Measurements from ENCODE around the gene NDST3. TPM values are rescaled to one million over a fixed set of nuclear protein-coding genes. Genes with fewer than 3 reads are reported as not detected.
A peak's percentile ranks its signal among the peaks of the same experiment; 100 is the strongest.

The NDST3 gene
- total RNA-seq, 4 donors from 2014 or later, result 0.13 TPM; not detected in 3

DNA sequence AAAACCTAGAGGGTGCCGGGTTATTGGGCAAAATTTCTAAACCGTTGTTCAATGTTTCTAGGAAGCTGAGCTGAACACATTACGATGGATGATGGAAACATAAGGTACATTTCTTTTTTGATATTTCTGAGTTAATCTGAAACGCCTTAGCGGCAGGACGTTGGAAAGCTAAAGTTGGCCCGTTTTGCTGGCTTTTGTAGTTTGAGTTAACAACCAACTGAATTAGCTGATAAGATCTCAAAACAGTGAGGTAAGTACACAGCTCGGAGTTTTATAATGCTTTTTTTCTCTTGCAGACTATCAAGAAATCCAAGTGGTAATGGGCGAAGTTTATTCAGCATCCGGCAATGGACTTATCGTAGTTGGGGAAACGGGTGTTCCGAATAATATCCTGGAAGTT lies 245.0 kb downstream of the NDST3 start:
- TF ChIP-seq POLR2A (IDR thresholded peaks at IDR 0.05) (no peak), POLR2AphosphoS5 (IDR thresholded peaks at IDR 0.05) (no peak), EP300 (IDR thresholded peaks at IDR 0.05) (no peak)
- TF ChIP-seq, protein P1, sequence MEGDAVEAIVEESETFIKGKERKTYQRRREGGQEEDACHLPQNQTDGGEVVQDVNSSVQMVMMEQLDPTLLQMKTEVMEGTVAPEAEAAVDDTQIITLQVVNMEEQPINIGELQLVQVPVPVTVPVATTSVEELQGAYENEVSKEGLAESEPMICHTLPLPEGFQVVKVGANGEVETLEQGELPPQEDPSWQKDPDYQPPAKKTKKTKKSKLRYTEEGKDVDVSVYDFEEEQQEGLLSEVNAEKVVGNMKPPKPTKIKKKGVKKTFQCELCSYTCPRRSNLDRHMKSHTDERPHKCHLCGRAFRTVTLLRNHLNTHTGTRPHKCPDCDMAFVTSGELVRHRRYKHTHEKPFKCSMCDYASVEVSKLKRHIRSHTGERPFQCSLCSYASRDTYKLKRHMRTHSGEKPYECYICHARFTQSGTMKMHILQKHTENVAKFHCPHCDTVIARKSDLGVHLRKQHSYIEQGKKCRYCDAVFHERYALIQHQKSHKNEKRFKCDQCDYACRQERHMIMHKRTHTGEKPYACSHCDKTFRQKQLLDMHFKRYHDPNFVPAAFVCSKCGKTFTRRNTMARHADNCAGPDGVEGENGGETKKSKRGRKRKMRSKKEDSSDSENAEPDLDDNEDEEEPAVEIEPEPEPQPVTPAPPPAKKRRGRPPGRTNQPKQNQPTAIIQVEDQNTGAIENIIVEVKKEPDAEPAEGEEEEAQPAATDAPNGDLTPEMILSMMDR (IDR thresholded peaks at IDR 0.05), result no peak
- peaks cover 0 to 32% (median 0%) of the 10 kb centered on the region in 3 donors for H3K4me1 ChIP-seq
- H3K27ac ChIP-seq, result peak overlapping the region; percentile 86 to 91 (median 90)
- no peaks in the 10 kb centered on the region for H3K27me3 ChIP-seq
- H3K4me3 ChIP-seq, result peak overlapping the region; percentile 67 to 82
- 6 to 8% methylated on average over 9 to 13 of the region's 13 CpGs for WGBS, 2 donors (ENCODE audit: low coverage in 1 of 2)
- peaks cover 0 to 8% of the 10 kb centered on the region in 2 donors for H3K36me3 ChIP-seq
- H3K9me3 ChIP-seq, result no peaks in the 10 kb centered on the region
- no peak for ATAC-seq

DNA sequence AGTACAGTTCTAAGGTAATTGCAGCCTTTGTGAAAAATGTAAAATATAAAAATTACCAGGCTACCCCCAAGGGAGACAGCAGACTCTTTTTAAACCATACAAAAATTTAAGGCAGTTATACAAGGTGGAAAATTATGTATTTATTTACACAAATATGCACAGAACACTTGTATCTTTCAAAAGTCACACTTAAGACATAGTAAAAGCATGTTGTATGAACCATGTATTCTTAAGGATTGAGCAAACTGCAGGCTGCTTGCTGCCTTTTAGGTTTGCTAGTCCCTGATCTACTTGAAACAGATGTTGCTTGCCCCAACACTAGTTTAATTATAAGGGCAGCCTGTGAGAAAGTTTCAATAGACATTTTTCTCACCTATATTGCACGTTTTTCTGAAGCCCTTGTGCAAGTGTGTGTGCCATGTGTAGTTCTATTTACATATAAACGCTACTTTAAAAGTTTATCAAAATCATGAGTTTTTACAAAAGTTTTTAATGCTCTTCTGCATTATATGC lies 245.7 kb downstream of the NDST3 start:
- peaks cover 0 to 8% of the 10 kb centered on the region in 2 donors for H3K36me3 ChIP-seq
- 40 to 42% methylated on average over 2 of the region's 2 CpGs for WGBS, 2 donors (ENCODE audit: low coverage in 1 of 2)
- no peak for TF ChIP-seq EP300 (IDR thresholded peaks at IDR 0.05)
- no peak for TF ChIP-seq POLR2A (IDR thresholded peaks at IDR 0.05)
- TF ChIP-seq POLR2AphosphoS5 (IDR thresholded peaks at IDR 0.05), result no peak
- TF ChIP-seq, protein P1 (IDR thresholded peaks at IDR 0.05), result no peak
- no peak for ATAC-seq
- H3K4me1 ChIP-seq, result peaks cover 0 to 32% (median 0%) of the 10 kb centered on the region in 3 donors
- peak overlapping the region; percentile 86 to 91 (median 90) for H3K27ac ChIP-seq
- H3K9me3 ChIP-seq, result no peaks in the 10 kb centered on the region
- H3K27me3 ChIP-seq, result no peaks in the 10 kb centered on the region
- peak overlapping the region in 1 of 2 donors; percentile 67 for H3K4me3 ChIP-seq

GRCh38 chr4:118280501-118281218 lies 246.4 kb downstream of the NDST3 start:
- peaks cover 0 to 32% (median 0%) of the 10 kb centered on the region in 3 donors for H3K4me1 ChIP-seq
- no peak overlapping the region for H3K4me3 ChIP-seq
- H3K36me3 ChIP-seq, result peaks cover 0 to 8% of the 10 kb centered on the region in 2 donors
- no peaks in the 10 kb centered on the region for H3K27me3 ChIP-seq
- TF ChIP-seq, protein P1 (IDR thresholded peaks at IDR 0.05), result peak; percentile 16 to 55 (median 29)
- no peak for TF ChIP-seq POLR2A (IDR thresholded peaks at IDR 0.05)
- WGBS, 2 donors (ENCODE audit: low coverage in 1 of 2), result 6 to 10% methylated on average over 2 of the region's 2 CpGs
- peak overlapping the region in 1 of 4 donors; percentile 22 for H3K27ac ChIP-seq
- no peaks in the 10 kb centered on the region for H3K9me3 ChIP-seq
- no peak for ATAC-seq

GRCh38 chr4:118281611-118282442 lies 247.5 kb downstream of the NDST3 start:
- H3K4me1 ChIP-seq, result peaks cover 0 to 32% (median 0%) of the 10 kb centered on the region in 3 donors
- no peak overlapping the region for H3K4me3 ChIP-seq
- H3K9me3 ChIP-seq, result no peaks in the 10 kb centered on the region
- H3K36me3 ChIP-seq, result peaks cover 0 to 8% of the 10 kb centered on the region in 2 donors
- TF ChIP-seq, protein P1 (IDR thresholded peaks at IDR 0.05), result no peak
- no peak for TF ChIP-seq EP300 (IDR thresholded peaks at IDR 0.05)
- TF ChIP-seq POLR2AphosphoS5 (IDR thresholded peaks at IDR 0.05), result no peak
- no peak for TF ChIP-seq POLR2A (IDR thresholded peaks at IDR 0.05)
- ATAC-seq, result no peak
- H3K27me3 ChIP-seq, result no peaks in the 10 kb centered on the region
- WGBS, 2 donors (ENCODE audit: low coverage in 1 of 2), result 27 to 39% methylated on average over 3 to 9 of the region's 9 CpGs
- no peak overlapping the region for H3K27ac ChIP-seq

Measured in gastroesophageal sphincter (tissue), 4 donors.